Tibial nerve (tissue), 4 donors: ENCODE results near the gene TNIP2. TPM values are rescaled to one million over a fixed set of nuclear protein-coding genes. Genes with fewer than 3 reads are reported as not detected.

Experiments used
- DNase-seq, 2 donors: peaks; one replicate each; pipeline ENCODE4 v3.0.0-alpha.2; 2019; ENCODE audit warnings: low spot score in 2 of 2
- H3K27ac ChIP-seq, 4 donors: fragments of 200-600 bp; sonication (generic) in 3 of 4; one replicate each; pipeline ENCODE4 v1.5.1; 2017 to 2019; ENCODE audit warnings: mild to moderate bottlenecking in 1 of 4
- H3K27me3 ChIP-seq, 2 donors: fragments of 200-600 bp; sonication (generic) in 1 of 2; one replicate each; pipeline versions ENCODE4 v1.5.1 to v1.6.0; 2017 to 2019
- H3K36me3 ChIP-seq, 3 donors: fragments of 200-600 bp; sonication (generic); one replicate each; pipeline ENCODE4 v1.5.1; 2018 to 2019
- H3K4me1 ChIP-seq, 4 donors: fragments of 200-600 bp; sonication (generic) in 3 of 4; one replicate each; pipeline ENCODE4 v1.5.1; 2017 to 2019
- H3K4me3 ChIP-seq, 4 donors: fragments of 200-600 bp; sonication (generic) in 3 of 4; one replicate each; pipeline ENCODE4 v1.5.1; 2017 to 2019; ENCODE audit warnings: mild to moderate bottlenecking in 1 of 4, moderate library complexity in 1 of 4
- H3K9me3 ChIP-seq, 4 donors: fragments of 200-600 bp; sonication (generic) in 3 of 4; one replicate each; pipeline ENCODE4 v1.5.1; 2017 to 2019
- EP300 ChIP-seq, 2 donors: sonication (generic); formaldehyde crosslinking; IDR thresholded peaks; one replicate each; pipeline ENCODE4 v1.6.1; 2017; ENCODE audit warnings: antibody characterized with exemption in 2 of 2, mild to moderate bottlenecking in 1 of 2
- POLR2A ChIP-seq, 2 donors: fragments of 450-650 bp; IDR thresholded peaks; one replicate each; pipeline ENCODE4 v1.6.1; 2017; ENCODE audit warnings: antibody characterized with exemption in 2 of 2, mild to moderate bottlenecking in 2 of 2, moderate library complexity in 2 of 2
- WGBS, 2 donors: methylation state at CpG; one replicate each; pipeline ENCODE4 v1.1.5; 2018; 5-methylcytosine and 5-hydroxymethylcytosine counted together
- total RNA-seq, 4 donors: library from RNA; depleted of rRNA; stranded (reverse); fragments of >200 nt; gene quantifications; one replicate each; pipeline ENCODE4 v1.1.0, GENCODE V29; 2016
- TF ChIP-seq, protein P1 (sequence below), 5 experiments: fragments of 200-600 bp in 3 of 5; fragments of 450-650 bp in 2 of 5; sonication (generic) in 3 of 5; IDR thresholded peaks; one replicate each; pipeline ENCODE4 v1.5.1; 2016 to 2019; ENCODE audit warnings: antibody characterized with exemption in 5 of 5, mild to moderate bottlenecking in 3 of 5, moderate library complexity in 2 of 5

TNIP2 gene
- total RNA-seq, 4 donors from 2014 or later = 78.3 to 110 (median 89.3) TPM

DNA sequence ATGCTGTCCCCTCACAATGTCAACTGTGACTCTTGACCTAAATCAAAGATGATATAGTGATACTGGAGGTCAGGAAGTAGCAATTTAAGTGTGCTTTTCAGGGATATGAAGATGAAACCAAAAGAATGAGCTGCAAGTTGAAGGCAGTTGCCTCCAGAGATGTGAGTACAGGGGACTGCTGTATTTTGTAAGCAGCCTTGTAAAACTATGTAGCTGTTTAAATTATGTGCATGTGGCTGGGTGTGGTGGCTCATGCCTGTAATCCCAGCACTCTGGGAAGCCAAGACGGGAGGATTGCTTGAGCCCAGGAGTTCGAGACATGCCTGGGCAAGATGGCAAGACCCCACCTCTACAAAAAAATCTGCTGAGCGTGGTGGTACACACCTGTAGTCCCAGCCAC lies 15.1 kb upstream of the TNIP2 start:
- DNase-seq = no peak
- TF ChIP-seq EP300 (IDR thresholded peaks at IDR 0.05) (no peak), POLR2A (IDR thresholded peaks at IDR 0.05) (no peak)
- TF ChIP-seq, protein P1, sequence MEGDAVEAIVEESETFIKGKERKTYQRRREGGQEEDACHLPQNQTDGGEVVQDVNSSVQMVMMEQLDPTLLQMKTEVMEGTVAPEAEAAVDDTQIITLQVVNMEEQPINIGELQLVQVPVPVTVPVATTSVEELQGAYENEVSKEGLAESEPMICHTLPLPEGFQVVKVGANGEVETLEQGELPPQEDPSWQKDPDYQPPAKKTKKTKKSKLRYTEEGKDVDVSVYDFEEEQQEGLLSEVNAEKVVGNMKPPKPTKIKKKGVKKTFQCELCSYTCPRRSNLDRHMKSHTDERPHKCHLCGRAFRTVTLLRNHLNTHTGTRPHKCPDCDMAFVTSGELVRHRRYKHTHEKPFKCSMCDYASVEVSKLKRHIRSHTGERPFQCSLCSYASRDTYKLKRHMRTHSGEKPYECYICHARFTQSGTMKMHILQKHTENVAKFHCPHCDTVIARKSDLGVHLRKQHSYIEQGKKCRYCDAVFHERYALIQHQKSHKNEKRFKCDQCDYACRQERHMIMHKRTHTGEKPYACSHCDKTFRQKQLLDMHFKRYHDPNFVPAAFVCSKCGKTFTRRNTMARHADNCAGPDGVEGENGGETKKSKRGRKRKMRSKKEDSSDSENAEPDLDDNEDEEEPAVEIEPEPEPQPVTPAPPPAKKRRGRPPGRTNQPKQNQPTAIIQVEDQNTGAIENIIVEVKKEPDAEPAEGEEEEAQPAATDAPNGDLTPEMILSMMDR (IDR thresholded peaks at IDR 0.05) = no peak
- 91 to 95% methylated on average over 3 of the region's 3 CpGs for WGBS, 2 donors
- Histone ChIP-seq H3K9me3 (no peaks in the 10 kb centered on the region), H3K27ac (peak overlapping the region in 1 of 4 donors; percentile 22), H3K4me3 (no peak overlapping the region), H3K36me3 (no peaks in the 10 kb centered on the region), H3K4me1 (peaks cover 0 to 6% (median 0%) of the 10 kb centered on the region in 4 donors), H3K27me3 (no peaks in the 10 kb centered on the region)

DNA sequence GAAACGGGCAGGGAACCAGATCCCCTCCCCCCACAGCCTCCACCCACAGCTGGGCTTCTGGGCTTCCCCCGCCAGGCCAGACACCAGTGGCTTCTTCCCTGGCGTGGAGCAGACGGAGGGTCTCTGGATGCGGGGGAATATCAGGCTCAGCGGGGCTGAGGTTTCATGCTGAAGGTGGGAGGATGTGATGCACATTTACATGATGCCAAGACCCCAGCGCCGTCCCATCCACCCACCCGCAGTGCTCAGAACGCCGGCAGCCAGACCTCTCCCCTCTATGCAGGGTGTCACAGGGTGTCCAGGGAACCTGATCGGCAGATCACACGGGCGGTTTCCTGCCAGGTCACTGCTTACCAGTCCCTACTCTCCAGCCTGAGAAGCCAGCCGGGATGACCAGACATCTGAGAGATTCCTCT lies 12.8 kb upstream of the TNIP2 start:
- no peaks in the 10 kb centered on the region for H3K9me3 ChIP-seq
- H3K36me3 ChIP-seq = no peaks in the 10 kb centered on the region
- no peaks in the 10 kb centered on the region for H3K27me3 ChIP-seq
- DNase-seq = peak in 1 of 2 donors; percentile 10
- TF ChIP-seq POLR2A (IDR thresholded peaks at IDR 0.05) (no peak), EP300 (IDR thresholded peaks at IDR 0.05) (no peak)
- TF ChIP-seq, protein P1 (IDR thresholded peaks at IDR 0.05) = no peak
- WGBS, 2 donors = 52 to 63% methylated on average over 15 of the region's 15 CpGs
- H3K27ac ChIP-seq = no peak overlapping the region
- peaks cover 0 to 14% (median 3%) of the 10 kb centered on the region in 4 donors for H3K4me1 ChIP-seq
- H3K4me3 ChIP-seq = no peak overlapping the region

DNA sequence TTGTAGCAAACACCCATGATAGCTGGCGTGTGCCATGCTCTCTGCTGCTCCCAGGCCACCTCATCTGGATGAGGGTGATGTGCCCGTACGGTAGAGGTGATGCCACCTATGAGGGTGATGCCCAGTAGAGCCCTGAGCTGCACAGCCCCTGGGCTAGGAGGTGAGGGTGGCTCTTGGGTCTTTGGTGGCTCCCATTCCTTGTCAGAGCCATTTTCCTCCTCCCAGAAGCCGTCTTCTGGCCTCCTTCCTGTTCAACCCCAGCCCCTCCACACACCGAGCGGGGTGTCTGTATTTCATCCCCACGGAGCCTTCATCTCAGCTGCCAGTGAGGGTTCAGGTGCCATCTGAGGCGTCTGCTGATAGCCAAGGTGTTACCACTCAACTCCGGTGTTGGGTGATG lies 12.0 kb upstream of the TNIP2 start:
- peaks cover 0 to 22% (median 3%) of the 10 kb centered on the region in 4 donors for H3K4me1 ChIP-seq
- WGBS, 2 donors = 89 to 90% methylated on average over 9 of the region's 9 CpGs
- no peak for DNase-seq

DNA sequence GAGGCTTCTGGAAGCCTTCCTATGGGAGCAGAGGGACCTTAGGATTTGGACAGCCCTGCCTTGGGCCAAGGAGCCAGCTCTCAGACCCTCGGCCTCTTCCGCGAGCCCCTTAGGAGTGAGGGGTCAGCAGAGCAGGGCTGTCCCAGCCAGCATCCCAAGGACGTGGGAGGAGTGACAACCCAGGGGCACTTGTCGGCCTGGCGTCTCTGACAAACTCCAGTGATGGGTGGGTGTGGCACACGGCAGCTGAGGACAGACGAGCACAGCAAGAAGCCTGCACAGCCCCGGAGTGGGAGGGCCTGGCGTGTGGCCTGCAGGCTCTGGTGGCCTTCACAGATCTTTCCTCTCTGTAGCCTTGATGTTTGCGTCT lies 11.6 kb upstream of the TNIP2 start:
- WGBS, 2 donors = 55 to 79% methylated on average over 7 to 9 of the region's 11 CpGs
- TF ChIP-seq, protein P1 (IDR thresholded peaks at IDR 0.05) = no peak
- no peak for TF ChIP-seq EP300 (IDR thresholded peaks at IDR 0.05)
- no peak for TF ChIP-seq POLR2A (IDR thresholded peaks at IDR 0.05)
- Histone ChIP-seq H3K27me3 (no peaks in the 10 kb centered on the region), H3K36me3 (no peaks in the 10 kb centered on the region), H3K9me3 (no peaks in the 10 kb centered on the region), H3K4me1 (peaks cover 0 to 22% (median 3%) of the 10 kb centered on the region in 4 donors), H3K4me3 (no peak overlapping the region), H3K27ac (no peak overlapping the region)
- DNase-seq = peak in 1 of 2 donors; percentile 4

More for the DNA sequence above, 12.0 kb upstream of the TNIP2 start:
- Histone ChIP-seq H3K4me3 (no peak overlapping the region), H3K27ac (no peak overlapping the region), H3K9me3 (no peaks in the 10 kb centered on the region), H3K36me3 (no peaks in the 10 kb centered on the region), H3K27me3 (no peaks in the 10 kb centered on the region)
- TF ChIP-seq, protein P1 (IDR thresholded peaks at IDR 0.05) = no peak
- TF ChIP-seq EP300 (IDR thresholded peaks at IDR 0.05) (no peak), POLR2A (IDR thresholded peaks at IDR 0.05) (no peak)

DNA sequence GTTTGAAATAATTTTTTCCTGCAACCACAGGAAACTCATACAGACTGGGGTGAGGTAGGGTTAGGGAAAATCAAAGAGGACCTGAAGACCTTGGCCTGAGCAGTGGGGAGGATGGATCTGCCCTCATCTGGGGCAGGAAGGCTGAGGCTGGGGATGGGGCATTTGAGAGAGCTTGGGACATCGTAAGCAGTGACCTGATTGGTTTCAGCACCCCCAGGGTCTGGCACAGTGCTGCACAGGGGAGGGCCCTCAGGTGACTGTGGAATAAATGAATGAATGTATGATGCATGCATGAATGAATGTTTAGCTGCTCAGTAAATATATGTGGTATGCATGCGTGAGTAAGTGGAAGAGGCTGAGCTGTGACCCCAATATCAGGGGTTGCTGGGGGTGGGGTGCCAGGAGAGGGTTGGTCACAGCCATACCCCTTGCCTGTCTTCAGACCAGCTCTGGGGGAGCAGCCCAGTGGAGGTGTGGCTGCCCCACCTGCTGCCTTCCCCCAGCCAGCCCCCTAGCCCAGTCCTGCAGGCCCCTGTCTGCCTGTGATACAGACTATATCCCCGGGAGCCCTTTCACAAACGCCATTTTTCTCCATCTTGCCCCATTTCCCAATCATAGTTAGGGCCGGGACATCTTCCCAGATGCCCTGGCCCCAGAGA lies 11.0 kb upstream of the TNIP2 start:
- Histone ChIP-seq H3K4me3 (no peak overlapping the region), H3K9me3 (no peaks in the 10 kb centered on the region), H3K27ac (no peak overlapping the region), H3K4me1 (peaks cover 0 to 22% (median 3%) of the 10 kb centered on the region in 4 donors), H3K27me3 (no peaks in the 10 kb centered on the region), H3K36me3 (no peaks in the 10 kb centered on the region)
- DNase-seq = no peak
- WGBS, 2 donors = 75 to 86% methylated on average over 5 of the region's 5 CpGs
- TF ChIP-seq EP300 (IDR thresholded peaks at IDR 0.05) (no peak), POLR2A (IDR thresholded peaks at IDR 0.05) (no peak)
- TF ChIP-seq, protein P1 (IDR thresholded peaks at IDR 0.05) = no peak
